HG03095 (cell line): ENCODE results near the gene TEF.
A peak's percentile ranks its signal among the peaks of the same experiment; 100 is the strongest.
"Not testable (repeated sequence)": the region's sequence is repeated elsewhere in the genome, so short reads cannot be mapped to it uniquely, and the experiment has no call there.

Experiments
- ATAC-seq: cut with Tn5 transposase; IDR thresholded peaks from one replicate; pipeline ENCODE4 v1.9.1; 2021; ENCODE audit warnings: moderate library complexity; ENCODE audit not compliant: unreplicated experiment

TEF gene

DNA sequence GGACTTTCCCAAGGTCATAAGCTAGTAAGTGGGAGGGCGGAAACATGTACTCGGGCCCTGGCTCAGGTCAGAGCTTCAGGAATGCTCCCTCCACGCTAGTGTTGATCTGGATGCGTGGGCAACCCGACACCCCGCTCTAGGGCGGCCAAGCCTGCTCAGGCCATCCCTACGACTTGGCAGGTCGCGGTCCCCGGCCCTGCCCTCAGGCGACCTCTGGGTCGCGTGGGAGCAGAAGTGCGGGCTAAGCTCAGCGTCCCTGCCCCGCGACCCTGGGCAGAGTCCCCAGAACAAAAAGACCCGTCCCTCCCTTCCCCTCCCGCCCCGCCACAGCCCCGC, 781 bp upstream of the TEF start:
- ATAC-seq: peak; percentile 1

DNA sequence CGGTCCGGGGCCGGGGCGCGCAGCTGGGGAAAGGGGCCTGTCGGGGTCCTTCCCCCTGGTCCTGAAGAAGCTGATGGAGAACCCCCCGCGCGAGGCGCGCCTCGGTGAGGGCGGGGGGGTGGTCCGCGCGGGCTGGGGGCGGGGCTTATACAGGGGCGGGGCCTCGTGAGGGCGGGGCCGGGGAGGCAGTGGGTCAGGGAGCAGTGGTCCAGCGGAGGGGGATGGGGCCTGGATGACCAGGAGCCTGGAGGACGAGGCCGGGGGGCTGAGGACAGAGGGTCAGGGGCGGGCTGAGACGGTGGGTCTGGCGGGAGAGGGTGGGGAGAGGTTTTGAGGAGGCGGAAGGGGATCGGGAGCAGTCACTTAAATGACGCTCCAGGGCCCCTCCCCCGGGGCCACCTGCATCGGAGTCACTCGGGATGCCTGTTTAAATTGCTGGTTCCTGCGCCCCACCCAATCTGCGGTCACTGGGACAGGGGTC, 396 bp downstream of the TEF start:
- peak; percentile 32 for ATAC-seq

DNA sequence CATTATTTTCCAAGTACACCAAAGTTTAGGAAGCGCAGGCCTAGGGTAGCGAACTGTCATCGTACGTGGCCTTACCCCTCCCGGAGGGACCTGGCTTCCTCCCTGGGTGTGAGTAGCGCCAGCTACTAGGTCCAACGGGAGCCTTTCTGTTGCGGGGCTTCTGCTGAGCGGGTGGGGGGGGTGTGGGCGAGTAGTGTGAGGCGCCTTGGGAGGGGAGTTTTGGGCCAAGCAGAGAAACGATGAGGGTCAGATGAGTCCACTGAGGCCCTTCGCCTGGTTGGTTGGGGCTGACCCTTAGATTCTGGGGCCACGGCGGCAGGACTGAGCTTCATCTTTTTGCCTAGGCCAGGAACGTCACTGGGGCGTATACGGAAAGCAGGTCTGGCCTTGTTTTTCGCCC, 868 bp downstream of the TEF start:
- no peak for ATAC-seq

DNA sequence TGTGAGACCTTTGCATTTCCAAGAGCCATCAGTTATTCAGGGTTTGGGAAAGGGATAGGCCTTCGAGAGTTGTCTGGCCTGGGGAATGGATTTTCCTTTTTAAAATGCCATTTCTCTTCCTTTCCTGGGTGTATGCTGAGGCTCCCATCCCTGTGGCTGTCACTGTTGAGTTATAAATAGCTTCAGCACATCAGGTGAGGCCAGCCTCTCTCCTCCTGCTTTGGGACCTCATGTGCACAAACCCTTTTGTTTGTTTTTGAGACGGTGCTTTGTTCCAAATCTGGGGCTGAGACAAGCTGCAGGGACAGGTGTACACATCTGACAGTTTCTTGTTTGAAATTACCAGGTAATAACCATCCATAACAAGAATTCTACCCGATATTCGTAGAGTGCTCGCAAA, 1.3 kb downstream of the TEF start:
- no peak for ATAC-seq

DNA sequence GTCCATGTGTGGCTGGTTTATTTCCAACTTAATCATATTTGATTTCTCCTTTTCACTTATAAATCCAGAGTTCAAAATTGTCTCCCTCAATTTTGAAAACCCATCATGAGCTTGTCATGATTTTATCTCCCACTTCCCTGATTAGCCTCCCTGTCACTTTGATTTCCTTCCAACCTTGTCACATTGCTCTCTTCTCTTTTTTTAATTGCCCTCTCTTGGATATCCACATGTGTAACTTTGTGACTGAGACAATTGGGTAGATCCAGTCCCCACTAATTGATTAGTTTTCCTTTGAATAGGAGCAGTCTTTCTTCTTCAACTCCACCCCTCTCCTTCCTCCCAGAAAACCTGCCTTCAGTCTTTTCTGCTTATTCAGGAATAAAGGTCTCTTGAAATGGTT, 2.4 kb downstream of the TEF start:
- ATAC-seq: no peak

DNA sequence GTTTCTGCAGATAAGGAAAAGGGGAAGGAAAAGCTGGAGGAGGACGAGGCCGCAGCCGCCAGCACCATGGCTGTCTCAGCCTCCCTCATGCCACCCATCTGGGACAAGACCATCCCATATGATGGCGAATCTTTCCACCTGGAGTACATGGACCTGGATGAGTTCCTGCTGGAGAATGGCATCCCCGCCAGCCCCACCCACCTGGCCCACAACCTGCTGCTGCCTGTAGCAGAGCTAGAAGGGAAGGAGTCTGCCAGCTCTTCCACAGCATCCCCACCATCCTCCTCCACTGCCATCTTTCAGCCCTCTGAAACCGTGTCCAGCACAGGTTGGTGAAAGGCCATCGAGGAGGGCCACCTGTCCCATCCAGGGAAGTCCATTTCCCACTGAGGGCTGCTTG, 5.6 kb downstream of the TEF start:
- ATAC-seq: no peak

DNA sequence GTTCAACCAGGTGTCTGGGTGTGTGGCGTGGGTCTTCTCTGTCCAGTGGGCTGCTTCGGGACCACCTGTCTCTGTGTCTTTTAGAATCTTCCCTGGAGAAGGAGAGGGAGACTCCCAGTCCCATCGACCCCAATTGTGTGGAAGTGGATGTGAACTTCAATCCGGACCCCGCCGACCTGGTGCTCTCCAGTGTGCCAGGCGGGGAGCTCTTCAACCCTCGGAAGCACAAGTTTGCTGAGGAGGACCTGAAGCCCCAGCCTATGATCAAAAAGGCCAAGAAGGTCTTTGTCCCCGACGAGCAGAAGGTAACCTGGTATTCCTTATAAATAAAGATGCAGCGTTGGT, 12.2 kb downstream of the TEF start:
- no peak for ATAC-seq

DNA sequence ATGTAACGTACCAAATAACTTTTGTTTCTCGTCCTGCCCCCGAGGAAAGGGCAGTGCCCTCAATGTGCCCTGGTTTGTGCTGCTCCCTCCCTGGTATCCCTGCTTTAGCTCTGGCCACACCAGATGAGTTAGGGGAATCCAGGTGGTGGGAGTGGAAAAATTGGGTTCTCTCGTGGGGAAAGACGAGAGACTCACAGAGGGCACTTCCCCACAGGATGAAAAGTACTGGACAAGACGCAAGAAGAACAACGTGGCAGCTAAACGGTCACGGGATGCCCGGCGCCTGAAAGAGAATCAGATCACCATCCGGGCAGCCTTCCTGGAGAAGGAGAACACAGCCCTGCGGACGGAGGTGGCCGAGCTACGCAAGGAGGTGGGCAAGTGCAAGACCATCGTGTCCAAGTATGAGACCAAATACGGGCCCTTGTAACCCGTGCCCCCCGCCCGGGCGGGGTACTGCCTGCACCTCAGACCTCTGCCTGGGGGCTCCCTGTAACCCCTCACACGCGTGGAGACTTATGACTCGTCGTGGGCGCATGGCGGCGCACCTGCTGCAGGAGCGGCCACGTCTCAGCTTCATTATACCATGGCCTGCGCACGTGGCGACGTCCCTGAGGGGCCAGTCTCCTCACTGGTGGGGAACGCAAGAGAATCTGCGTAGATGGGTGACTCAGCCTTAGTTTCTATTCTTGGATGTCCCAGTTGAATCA, 13.9 kb downstream of the TEF start:
- ATAC-seq: no peak

DNA sequence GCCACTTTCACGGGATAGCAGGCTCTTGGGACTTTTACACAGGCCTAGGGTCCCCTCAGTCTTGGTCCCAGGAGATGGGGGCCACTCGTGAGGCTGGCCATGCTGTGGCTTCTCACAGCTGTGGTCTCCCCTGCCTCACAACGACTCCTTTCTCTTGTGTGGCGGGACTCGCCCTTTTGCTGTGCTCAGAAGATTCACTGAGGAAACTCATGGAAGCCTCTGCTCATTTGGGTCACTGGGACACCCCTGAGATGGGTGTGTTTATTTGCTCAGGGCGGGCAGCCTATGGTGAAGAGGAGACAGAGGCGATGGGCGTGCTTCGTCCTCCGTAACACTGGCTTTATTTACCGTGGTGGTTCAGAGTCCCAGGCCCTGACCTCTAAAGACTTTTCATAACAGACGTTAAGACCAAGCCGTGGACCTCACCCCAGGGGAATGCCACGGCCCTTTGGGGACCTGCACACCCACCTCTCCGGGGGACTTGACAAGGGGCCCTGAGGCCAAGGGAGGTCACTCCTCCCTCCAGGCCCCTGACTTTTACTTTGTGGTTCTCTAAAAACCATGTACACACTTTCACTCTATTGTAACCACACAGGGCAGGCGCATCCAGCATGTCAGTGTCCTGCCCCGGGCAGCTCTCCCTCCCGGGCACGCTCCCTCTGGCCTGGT, 15.5 kb downstream of the TEF start:
- no peak for ATAC-seq

DNA sequence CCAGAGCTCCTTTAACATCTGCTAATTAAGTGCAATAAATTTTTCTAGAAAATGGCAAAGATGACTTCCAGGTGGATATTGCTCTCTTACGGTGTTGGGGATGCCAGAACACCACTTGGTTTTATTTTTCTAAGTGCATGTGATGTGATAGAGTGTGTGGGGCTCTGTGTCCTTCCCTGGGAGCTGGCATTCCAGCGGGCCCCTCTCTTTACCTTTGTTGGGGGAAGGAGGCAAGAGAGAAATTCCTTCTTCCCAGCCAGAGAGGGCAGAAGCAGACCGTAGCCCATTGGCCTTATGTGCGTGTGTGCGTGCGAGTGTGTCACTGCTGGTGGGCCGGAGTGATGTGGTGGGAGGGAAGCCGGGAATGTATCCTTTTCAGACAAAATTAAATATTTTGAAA, 17.2 kb downstream of the TEF start:
- ATAC-seq: no peak

DNA sequence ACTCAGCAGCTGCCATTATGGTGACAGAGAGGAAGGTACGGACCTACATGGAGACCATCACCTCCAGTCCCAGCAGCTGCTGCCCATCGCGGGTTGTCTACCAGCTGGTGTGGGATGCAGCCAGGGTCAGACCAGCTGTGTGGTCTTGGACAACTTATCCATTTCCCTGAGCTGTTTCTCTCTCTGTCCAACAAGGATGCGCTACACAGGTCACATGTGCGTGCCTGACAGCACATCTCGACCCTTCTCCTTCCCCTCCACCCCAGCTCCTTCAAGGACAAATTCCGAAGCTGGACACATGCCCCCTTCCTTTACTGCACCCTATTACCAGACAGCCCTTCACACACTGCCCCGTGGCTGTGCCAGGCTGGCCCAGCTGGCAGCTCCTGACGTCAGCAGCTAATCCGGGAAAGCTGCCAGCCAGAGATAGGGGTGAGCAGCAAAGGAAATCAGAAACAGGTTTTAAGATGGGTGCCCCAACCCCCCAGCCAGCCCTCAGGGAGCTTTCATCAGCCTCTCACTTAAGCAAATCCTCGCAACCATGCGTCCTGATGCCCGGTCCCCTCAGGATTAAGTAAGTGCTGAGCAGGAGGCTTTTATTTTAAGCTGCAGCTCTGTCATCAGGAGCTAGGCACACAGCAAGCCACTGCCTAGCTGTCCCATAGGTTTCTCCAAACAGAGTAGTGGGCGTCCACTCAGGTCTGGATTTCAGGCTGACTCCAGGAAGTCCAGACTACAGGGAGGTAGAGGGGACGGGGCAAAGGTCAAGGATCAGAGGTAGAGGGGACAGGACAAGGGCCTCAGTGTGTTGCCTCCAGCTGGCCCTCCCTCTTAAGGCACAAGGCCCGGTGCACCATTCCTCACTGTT, 20.3 kb downstream of the TEF start:
- no peak for ATAC-seq

DNA sequence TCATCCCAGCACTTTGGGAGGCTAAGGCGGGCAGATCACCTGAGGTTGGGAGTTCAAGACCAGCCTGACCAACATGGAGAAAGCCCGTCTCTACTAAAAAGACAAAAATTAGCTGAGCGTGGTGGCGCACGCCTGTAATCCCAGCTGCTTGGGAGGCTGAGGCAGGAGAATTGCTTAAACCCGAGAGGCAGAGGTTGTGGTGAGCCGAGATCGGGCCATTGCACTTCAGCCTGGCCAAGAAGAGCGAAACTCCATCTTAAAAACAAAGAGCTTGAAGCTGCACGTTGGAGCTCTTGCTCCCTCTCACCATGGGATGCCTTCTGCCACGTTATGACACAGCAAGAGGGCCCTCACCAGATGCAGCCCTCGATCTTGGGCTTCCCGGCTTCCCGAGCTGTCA, 21.1 kb downstream of the TEF start:
- not testable (repeated sequence) for ATAC-seq

DNA sequence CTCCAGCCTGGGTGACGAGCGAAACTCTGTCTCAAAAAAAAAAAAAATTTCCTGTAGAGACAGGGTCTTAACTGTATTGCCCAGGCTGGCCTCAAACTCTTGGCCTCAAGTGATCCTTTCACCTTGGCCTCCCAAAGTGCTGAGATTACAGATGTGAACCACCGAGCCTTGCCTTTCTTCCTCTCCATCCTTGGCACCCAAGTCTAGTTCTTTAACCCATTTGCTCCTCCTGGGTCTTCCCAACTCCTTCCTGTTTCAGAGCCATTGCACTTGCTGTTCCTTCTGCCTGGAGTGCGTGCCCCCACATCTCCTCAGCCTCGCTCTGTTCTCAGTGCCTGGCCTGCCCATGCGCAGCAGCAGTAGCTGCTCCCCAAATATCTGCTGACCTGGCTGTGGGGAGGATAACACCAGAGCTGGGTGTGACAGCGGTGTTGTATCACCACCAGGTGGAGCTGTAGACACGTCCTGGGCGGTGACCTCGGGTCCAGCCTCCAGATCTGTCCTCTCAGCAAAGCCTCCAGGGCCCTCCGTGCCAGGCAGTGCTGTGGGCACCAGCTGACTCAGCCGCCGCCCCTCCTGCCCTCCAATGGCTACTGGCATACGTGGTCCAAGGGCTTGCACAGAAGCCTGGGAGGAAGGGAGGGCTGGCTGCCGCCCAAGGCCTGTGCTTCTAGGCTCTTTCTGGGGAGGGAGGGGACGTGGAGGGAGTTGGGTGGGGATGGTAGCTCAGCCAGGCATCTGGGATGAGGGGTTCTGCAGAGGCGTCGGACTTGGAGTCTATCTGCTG, 22.0 kb downstream of the TEF start:
- ATAC-seq: no peak

DNA sequence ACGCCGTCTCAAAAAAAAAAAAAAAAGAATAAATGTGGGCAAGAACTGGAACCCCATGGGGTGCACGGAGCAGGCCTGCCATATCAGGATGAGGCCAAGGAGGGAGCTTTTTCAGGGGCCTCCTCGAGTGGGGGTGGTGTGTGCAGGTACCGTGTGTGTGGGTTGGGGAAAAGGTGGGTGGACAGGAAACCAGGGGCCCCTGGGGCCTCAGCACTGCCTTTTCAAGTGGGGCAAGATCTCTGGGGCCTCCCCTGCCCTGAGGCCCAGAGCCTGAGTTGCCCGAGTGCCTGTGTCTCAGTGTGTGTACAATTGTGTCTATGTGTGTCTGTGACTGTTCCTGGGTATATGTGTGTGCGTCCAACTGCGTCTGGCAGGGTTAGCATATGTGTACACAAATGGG, 23.8 kb downstream of the TEF start:
- ATAC-seq: no peak

DNA sequence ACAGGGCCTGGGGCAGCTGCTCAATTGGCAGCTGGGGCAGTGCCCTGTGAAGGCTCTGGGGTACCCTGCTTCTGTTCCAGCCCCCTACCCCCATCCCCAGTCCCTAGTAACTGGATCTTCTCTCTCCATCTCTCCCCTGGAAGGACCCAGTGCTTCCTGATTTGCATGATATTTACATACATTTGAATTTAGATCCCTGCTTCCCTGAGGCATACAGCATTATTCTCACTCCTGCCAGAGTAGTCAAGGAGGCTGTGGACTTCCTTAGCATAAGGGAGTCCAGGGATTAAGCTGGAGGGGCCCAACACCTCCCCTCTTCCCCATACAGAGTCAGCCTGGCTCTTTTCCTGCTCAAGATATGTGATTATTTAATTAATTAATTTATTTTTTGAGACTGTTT, 24.7 kb downstream of the TEF start:
- no peak for ATAC-seq

DNA sequence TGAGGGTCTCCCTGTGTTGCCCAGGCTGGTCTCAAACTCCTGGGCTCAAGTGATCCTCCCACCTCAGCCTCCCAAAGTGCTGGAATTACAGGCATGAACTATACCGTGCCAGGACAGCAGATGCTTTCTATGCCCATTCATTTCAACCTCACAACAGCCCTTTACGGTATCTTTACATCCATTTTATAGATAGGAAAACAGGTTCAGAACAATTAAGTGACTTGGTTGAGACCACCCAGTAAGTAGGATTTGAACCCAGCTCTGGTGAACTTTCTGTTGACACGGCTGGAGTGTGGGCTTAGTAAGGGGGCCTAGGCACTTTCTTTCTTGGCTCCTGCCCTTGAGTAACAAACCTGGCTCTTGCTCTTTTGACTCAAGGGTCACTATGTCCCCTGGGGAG, 25.7 kb downstream of the TEF start:
- ATAC-seq: no peak

DNA sequence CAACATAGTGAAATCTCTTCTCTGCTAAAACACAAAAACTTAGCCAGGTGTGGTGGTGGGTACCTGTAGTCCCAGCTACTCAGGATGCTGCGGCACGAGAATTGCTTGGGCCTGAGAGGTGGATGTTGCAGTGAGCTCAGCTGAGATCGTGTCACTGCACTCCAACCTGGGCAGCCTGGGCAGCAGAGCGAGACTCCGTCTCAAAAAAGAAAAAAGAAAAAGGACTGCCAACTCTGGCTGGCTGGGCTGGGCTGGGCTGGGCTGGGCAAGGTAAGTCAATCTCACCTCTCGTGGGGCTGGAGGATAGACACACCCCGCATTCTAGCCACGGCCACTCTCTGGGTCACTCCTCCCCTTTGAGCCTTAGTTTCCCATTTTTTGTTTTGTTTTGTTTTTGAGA, 26.9 kb downstream of the TEF start:
- no peak for ATAC-seq

DNA sequence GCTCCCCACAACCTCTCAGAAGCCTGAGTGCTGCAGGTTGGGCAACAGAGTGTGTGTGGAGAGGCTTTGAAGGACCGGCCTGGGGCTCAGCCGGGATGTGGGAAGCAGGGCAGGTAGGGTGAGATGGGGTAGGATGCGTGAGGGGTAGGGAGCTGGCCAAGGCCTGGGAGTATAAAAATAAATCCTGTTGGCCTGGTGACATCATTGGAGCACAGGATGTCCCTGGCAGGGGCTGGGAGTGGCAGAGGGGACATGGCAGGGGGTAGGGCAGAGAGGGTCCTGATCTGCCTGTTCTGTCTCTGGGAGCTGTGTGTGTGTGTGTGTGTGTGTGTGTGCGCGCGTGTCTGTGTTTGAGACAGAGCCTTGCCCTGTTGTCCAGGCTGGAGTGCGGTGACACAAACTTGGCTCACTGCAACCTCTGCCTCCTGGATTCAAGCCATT, 28.6 kb downstream of the TEF start:
- no peak for ATAC-seq

DNA sequence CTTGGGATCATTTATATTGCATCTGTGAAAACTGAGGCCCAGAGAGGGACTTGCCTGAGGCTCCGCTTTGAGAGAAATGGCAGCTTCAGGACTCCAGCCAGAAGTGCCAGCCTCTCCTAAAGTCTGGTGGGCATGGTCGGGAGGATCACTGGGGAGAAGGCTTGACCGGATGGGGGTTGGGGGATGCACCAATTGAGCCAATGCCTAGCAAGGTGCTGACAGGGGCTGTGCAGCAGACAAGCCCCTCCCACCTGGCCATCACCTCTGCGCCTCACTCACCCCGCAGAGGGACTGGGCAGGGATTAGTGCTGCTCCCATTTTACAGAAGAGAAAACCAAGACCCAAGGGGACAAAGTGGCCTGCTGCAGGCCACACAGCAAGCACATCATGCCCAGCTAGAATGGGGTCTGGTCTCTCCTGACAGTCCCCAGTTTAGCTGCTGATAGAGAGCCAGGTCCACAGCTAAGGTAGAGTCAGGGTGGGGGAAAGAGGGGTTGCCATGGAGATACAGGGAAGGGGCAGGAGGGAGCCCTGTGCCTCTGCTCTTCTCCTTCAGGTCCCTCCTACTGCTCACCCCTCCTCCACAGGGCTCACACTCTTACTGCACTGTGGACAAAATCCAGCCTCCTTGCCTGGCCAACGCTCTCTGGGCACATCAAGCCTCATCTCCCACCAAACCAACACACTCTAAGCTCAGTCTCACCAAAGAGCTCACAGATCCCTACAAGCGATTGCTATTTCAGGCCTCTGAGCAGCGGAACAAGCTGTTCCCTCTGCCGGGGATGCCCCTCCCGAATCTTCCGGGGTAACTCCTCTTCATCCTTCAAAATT, 29.5 kb downstream of the TEF start:
- no peak for ATAC-seq

DNA sequence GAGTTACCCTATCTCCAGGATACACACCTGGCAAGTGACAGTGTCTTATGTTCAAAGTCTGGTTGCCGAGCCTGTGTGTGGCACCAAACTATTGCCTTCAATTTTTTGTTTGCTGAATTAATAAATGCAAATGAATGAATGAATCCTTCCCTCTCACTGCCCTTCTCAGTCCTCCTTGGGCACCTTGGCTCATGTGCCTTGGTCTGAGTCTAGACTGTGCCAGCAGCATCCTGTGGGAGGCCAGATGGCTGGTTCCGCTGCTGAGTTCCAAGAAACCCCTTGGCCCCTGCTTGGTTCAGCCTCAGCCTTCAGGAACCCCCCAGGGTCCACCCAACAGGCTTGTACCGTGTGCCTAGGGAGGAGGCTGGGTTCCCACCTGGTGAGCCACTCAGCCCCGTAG, 33.8 kb downstream of the TEF start:
- no peak for ATAC-seq
